Natural killer cell (primary cell): ENCODE measurements around the gene MAPK8IP3. TPM values are rescaled to one million over a fixed set of nuclear protein-coding genes. Genes with fewer than 3 reads are reported as not detected.

Experiments
- ATAC-seq, 3 donors: fragments of 150-1000 bp in 2 of 3; fragments of 200-7000 bp in 1 of 3; cut with Tn5 transposase; 1 replicate in 1 of 3; 2 replicates in 2 of 3; pipeline ENCODE4 v1.10.0; 2021; ENCODE audit warnings: mild to moderate bottlenecking in 2 of 3, moderate library complexity in 2 of 3
- DNase-seq, 2 donors: peaks; one replicate each; pipeline versions ENCODE4 v3.0.0 to v3.0.0-alpha.2; 2013 to 2021; ENCODE audit warnings: mixed read lengths in 1 of 2
- H3K27ac ChIP-seq: one replicate; pipeline ENCODE4 v1.5.1; 2013; ENCODE audit warnings: mild to moderate bottlenecking, low read length
- H3K27me3 ChIP-seq: one replicate; pipeline ENCODE4 v1.6.1; 2013; ENCODE audit warnings: low read length; ENCODE audit not compliant: control insufficient read depth, insufficient read depth
- H3K36me3 ChIP-seq: one replicate; pipeline ENCODE4 v1.6.1; 2013; ENCODE audit warnings: low read length; ENCODE audit not compliant: control insufficient read depth, insufficient read depth
- H3K4me1 ChIP-seq: one replicate; pipeline ENCODE4 v1.6.1; 2013; ENCODE audit warnings: low read length; ENCODE audit not compliant: control insufficient read depth, insufficient read depth
- H3K4me3 ChIP-seq: one replicate; pipeline ENCODE4 v1.5.1; 2013; ENCODE audit warnings: low read length
- H3K9me3 ChIP-seq: one replicate; pipeline ENCODE4 v1.6.1; 2013; ENCODE audit warnings: low read length; ENCODE audit not compliant: control insufficient read depth, insufficient read depth
- H3K27ac Mint-ChIP-seq, 2 donors: one replicate each; pipeline ENCODE4 v1.8.0; 2022; ENCODE audit warnings: mild to moderate bottlenecking in 2 of 2, mixed read lengths in 2 of 2, moderate library complexity in 1 of 2
- H3K27me3 Mint-ChIP-seq, 2 donors: one replicate each; pipeline ENCODE4 v1.8.0; 2022; ENCODE audit warnings: low read depth in 2 of 2, mixed read lengths in 2 of 2
- H3K36me3 Mint-ChIP-seq: one replicate; pipeline ENCODE4 v1.8.0; 2022; ENCODE audit warnings: mixed read lengths
- H3K4me1 Mint-ChIP-seq, 2 donors: one replicate each; pipeline ENCODE4 v1.8.0; 2022; ENCODE audit warnings: mixed read lengths in 2 of 2
- H3K4me3 Mint-ChIP-seq: one replicate; pipeline ENCODE4 v1.8.0; 2022; ENCODE audit warnings: mild to moderate bottlenecking, moderate library complexity, mixed read lengths
- H3K9me3 Mint-ChIP-seq, 2 donors: one replicate each; pipeline ENCODE4 v1.8.0; 2022; ENCODE audit warnings: mixed read lengths in 2 of 2
- WGBS: methylation state at CpG from one replicate; pipeline ENCODE4 v1.1.7; 2013; ENCODE audit warnings: missing lambda C conversion rate; ENCODE audit not compliant: insufficient coverage; 5-methylcytosine and 5-hydroxymethylcytosine counted together
- intact Hi-C: fragments of 100-400 bp; cut with micrococcal nuclease; formaldehyde crosslinking; loops from one replicate; pipeline ENCODE4 v1.14.2; 2022
- total RNA-seq, 4 donors: library from RNA; stranded (reverse); fragments of 120-200 nt in 1 of 4; gene quantifications; one replicate each; pipeline versions ENCODE4 v1.2.3 to v1.2.4, GENCODE V29; 2013 to 2022
- TF ChIP-seq, protein P1 (sequence below): fragments of 200-600 bp; IDR thresholded peaks from one replicate; pipeline ENCODE4 v1.8.0; 2022; ENCODE audit warnings: antibody characterized with exemption

Gene MAPK8IP3
- total RNA-seq, 3 donors from 2014 or later (not counting 1 experiment from before 2014, with no cell fraction given) = 272 to 291 (median 285) TPM

DNA sequence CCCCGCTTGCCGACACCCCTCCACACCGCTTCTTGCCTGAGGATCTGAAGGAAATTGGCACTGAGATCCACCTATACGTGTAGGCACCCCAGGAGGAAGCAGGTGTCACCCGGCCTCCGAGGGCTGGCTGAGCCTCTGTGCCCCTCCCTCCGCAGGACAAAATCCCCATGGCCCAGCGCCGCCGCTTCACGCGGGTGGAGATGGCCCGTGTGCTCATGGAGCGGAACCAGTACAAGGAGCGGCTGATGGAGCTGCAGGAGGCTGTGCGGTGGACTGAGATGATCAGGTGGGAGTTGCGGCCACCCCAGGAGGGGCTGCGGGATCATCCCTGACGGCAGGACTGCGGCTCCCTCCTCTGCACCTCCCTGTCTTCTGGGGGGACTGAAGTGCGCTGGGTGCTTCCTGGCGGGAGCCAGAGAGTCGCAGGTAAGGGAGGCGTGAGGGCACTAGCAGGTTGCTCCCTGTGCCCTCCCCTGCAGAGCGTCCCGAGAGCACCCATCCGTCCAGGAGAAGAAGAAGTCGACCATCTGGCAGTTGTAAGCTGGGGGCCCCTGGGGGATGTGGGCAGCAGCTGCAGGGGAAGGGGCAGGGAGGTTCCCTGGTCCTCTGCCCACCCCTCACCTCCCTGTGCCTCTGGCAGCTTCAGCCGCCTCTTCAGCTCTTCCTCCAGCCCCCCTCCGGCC lies 56.3 kb downstream of the MAPK8IP3 start:
- no peaks in the 10 kb centered on the region for H3K27me3 ChIP-seq
- no peak overlapping the region for H3K27ac ChIP-seq
- WGBS = 94% methylated on average over 30 of the region's 30 CpGs
- H3K4me1 ChIP-seq = peaks cover 10% of the 10 kb centered on the region
- Mint-ChIP-seq H3K36me3 (peaks cover 7% of the 10 kb centered on the region), H3K9me3 (no peaks in the 10 kb centered on the region), H3K4me1 (no peaks in the 10 kb centered on the region), H3K27ac (no peak overlapping the region), H3K4me3 (no peak overlapping the region), H3K27me3 (no peaks in the 10 kb centered on the region)
- ATAC-seq = no peak
- H3K9me3 ChIP-seq = no peaks in the 10 kb centered on the region
- DNase-seq = no peak
- H3K4me3 ChIP-seq = no peak overlapping the region
- H3K36me3 ChIP-seq = peaks cover 53% of the 10 kb centered on the region
- intact Hi-C loops = no loop called here
- TF ChIP-seq, protein P1, sequence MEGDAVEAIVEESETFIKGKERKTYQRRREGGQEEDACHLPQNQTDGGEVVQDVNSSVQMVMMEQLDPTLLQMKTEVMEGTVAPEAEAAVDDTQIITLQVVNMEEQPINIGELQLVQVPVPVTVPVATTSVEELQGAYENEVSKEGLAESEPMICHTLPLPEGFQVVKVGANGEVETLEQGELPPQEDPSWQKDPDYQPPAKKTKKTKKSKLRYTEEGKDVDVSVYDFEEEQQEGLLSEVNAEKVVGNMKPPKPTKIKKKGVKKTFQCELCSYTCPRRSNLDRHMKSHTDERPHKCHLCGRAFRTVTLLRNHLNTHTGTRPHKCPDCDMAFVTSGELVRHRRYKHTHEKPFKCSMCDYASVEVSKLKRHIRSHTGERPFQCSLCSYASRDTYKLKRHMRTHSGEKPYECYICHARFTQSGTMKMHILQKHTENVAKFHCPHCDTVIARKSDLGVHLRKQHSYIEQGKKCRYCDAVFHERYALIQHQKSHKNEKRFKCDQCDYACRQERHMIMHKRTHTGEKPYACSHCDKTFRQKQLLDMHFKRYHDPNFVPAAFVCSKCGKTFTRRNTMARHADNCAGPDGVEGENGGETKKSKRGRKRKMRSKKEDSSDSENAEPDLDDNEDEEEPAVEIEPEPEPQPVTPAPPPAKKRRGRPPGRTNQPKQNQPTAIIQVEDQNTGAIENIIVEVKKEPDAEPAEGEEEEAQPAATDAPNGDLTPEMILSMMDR = no peak

DNA sequence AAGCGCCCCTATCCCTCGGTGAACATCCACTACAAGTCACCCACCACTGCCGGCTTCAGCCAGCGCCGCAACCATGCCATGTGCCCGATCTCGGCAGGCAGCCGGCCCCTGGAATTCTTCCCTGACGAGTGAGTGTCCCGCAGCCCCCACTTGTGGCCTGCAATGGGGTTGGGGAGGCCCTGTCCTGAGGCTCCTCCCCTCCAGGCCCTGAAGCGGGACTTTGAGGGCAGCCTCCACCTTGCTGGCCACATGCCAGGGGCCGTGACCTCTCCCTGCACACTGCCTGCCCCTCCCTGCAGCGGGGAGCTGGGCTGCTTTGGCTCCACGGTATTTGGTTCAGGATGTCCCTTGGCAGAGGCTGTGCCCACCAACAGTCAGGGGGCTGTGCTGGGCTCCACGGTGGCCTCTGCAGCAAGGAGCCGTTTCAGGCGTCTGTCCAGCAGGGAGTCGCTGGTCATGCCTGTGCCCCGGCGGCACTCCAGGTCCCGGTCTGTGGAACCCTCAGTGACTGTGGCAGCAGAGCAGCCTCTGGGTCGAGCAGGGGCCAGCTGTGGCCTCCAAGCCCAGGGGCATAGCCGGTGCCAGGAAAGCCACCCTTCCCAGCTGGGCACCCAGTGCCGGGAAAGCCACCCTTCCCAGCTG lies 57.0 kb downstream of the MAPK8IP3 start:
- Histone ChIP-seq H3K4me3 (no peak overlapping the region), H3K27me3 (no peaks in the 10 kb centered on the region), H3K36me3 (peaks cover 60% of the 10 kb centered on the region), H3K27ac (no peak overlapping the region), H3K9me3 (no peaks in the 10 kb centered on the region), H3K4me1 (peaks cover 5% of the 10 kb centered on the region)
- Mint-ChIP-seq H3K36me3 (peaks cover 7% of the 10 kb centered on the region), H3K9me3 (no peaks in the 10 kb centered on the region), H3K4me3 (no peak overlapping the region), H3K4me1 (no peaks in the 10 kb centered on the region), H3K27me3 (no peaks in the 10 kb centered on the region), H3K27ac (no peak overlapping the region)
- TF ChIP-seq, protein P1 = no peak
- 96% methylated on average over 24 of the region's 24 CpGs for WGBS
- ATAC-seq (no peak), DNase-seq (no peak)
- intact Hi-C loops = no loop called here

DNA sequence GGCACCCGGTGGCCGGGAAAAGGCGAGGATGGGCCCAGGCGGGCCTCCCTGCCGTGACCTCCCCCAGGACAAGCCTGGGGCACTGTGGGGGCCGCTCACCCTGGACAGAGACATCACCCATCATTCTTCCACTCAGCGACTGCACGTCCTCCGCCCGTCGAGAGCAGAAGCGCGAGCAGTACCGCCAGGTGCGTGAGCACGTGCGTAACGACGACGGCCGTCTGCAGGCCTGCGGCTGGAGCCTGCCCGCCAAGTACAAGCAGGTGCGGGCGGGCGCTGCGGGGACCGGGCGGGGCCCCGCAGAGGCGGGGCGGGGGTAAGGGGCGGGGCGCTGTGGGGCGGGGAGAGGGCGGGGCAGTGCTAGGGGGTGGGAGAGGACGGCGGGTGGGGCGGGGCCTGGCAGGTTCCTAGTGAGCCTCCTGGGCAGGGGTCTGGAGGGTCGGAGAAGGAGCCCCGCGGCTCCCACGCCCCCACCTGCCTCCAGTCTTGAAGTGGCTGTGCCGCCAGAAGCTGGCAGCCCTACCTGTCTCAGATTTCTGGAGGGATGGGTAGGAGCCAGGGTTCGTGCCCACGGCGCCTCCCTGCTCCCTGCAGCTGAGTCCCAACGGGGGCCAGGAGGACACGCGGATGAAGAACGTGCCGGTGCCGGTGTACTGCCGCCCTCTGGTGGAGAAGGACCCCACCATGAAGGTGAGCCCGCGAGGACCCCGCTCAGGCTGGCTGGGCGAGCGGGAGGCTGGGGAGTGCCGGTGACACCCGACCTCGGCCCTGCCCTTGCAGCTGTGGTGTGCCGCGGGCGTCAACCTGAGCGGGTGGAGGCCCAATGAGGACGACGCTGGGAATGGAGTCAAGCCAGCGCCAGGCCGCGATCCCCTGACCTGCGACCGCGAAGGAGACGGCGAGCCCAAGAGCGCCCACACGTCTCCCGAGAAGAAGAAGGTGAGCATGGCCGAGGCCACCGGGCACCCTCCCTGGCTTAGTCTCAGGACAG lies 57.8 kb downstream of the MAPK8IP3 start:
- no peak overlapping the region for H3K27ac Mint-ChIP-seq
- no peaks in the 10 kb centered on the region for H3K27me3 Mint-ChIP-seq
- intact Hi-C loops = no loop called here
- no peaks in the 10 kb centered on the region for H3K9me3 ChIP-seq
- H3K36me3 Mint-ChIP-seq = peaks cover 7% of the 10 kb centered on the region
- no peaks in the 10 kb centered on the region for H3K9me3 Mint-ChIP-seq
- TF ChIP-seq, protein P1 = no peak
- H3K36me3 ChIP-seq = peaks cover 65% of the 10 kb centered on the region
- H3K4me1 ChIP-seq = peaks cover 5% of the 10 kb centered on the region
- H3K4me3 Mint-ChIP-seq = no peak overlapping the region
- no peaks in the 10 kb centered on the region for H3K4me1 Mint-ChIP-seq
- no peaks in the 10 kb centered on the region for H3K27me3 ChIP-seq
- DNase-seq (no peak), ATAC-seq (no peak)
- WGBS = 94% methylated on average over 69 of the region's 81 CpGs
- H3K27ac ChIP-seq = no peak overlapping the region
- H3K4me3 ChIP-seq = no peak overlapping the region
